H1 (cell line): ENCODE data around the gene EGFR. TPM values are rescaled to one million over a fixed set of nuclear protein-coding genes. Genes with fewer than 3 reads are reported as not detected.

Experiments
- ATF2 ChIP-seq: IDR thresholded peaks from 2 replicates; pipeline ENCODE4 v1.6.1; 2012; ENCODE audit warnings: low read length, inconsistent platforms
- BACH1 ChIP-seq: IDR thresholded peaks from 2 replicates; pipeline ENCODE4 v1.6.1; 2012; ENCODE audit warnings: low read length, improper control_type of control experiment
- RBBP5 ChIP-seq: IDR thresholded peaks from 2 replicates; pipeline ENCODE4 v1.7.1; 2012; ENCODE audit warnings: low read depth, mild to moderate bottlenecking, inconsistent platforms, low read length, moderate library complexity, borderline replicate concordance
- polyA plus RNA-seq, 7 experiments: library from polyadenylated mRNA; depleted of rRNA in 3 of 7; stranded (reverse) in 5 of 7; unstranded in 2 of 7; fragments of >200 nt in 5 of 7; fragments of 200-250 nt in 2 of 7; gene quantifications; 1 replicate in 5 of 7; 2 replicates in 1 of 7; 4 replicates in 1 of 7; pipeline versions ENCODE4 v1.2.1 to v1.2.3, GENCODE V29; 2011 to 2013; ENCODE audit warnings: missing spikeins in 2 of 7, mixed read lengths in 2 of 7
- total RNA-seq: library from RNA; stranded (reverse); fragmentation: NEBNext Ultra II Directional; extraction: Animal tissue kit (Norgen Biotek cat#: 25700); gene quantifications from 2 replicates; pipeline ENCODE4 v1.2.1, GENCODE V29; 2021

EGFR gene
- total and polyA plus RNA-seq, 2 of the 8 experiments (the other 6 are each of a cell fraction or from before 2014, with no cell fraction given), result 1.9 to 5.8 TPM

- TF ChIP-seq BACH1 (no peak), RBBP5 (no peak), ATF2 (no peak)
These were observed 181.6 kb downstream of the EGFR start (continued) for GRCh38 chr7:55200441-55200840.
